Smooth muscle cell (in vitro differentiated cells): ENCODE measurements around the gene TPPP. TPM values are rescaled to one million over a fixed set of nuclear protein-coding genes. Genes with fewer than 3 reads are reported as not detected.
"Not testable (repeated sequence)": the region's sequence is repeated elsewhere in the genome, so short reads cannot be mapped to it uniquely, and the experiment has no call there.

Experiments
- DNase-seq: peaks from one replicate; lab custom pipeline; 2025; ENCODE audit not compliant: unreplicated experiment; lab: John Stamatoyannopoulos, UW
- H2AFZ ChIP-seq: fragments of 200-600 bp; sonication (generic); 2 replicates; pipeline ENCODE4 v1.6.0; 2016; ENCODE audit warnings: antibody characterized with exemption, low read depth, mild to moderate bottlenecking
- H3F3A ChIP-seq: fragments of 200-600 bp; sonication (generic); 2 replicates; pipeline ENCODE4 v1.6.0; 2017; ENCODE audit warnings: antibody characterized with exemption, low read depth
- H3K27ac ChIP-seq: fragments of 200-600 bp; sonication (generic); 2 replicates; pipeline ENCODE4 v1.5.1; 2016; ENCODE audit warnings: low read depth, mild to moderate bottlenecking
- H3K27me3 ChIP-seq: fragments of 200-600 bp; sonication (generic); 2 replicates; pipeline ENCODE4 v1.6.1; 2016; ENCODE audit warnings: low read depth, mild to moderate bottlenecking
- H3K36me3 ChIP-seq: fragments of 200-600 bp; sonication (generic); 2 replicates; pipeline ENCODE4 v1.5.1; 2016; ENCODE audit warnings: low read depth
- H3K4me1 ChIP-seq: fragments of 200-600 bp; sonication (generic); 2 replicates; pipeline ENCODE4 v1.5.1; 2016; ENCODE audit warnings: low read depth
- H3K4me2 ChIP-seq: fragments of 200-600 bp; sonication (generic); 2 replicates; pipeline ENCODE4 v1.6.0; 2016; ENCODE audit warnings: mild to moderate bottlenecking
- H3K4me3 ChIP-seq: fragments of 200-600 bp; sonication (generic); 2 replicates; pipeline ENCODE4 v1.5.1; 2016; ENCODE audit warnings: mild to moderate bottlenecking
- H3K79me2 ChIP-seq: fragments of 200-600 bp; sonication (generic); 2 replicates; pipeline ENCODE4 v1.6.0; 2016; ENCODE audit warnings: low read depth, mild to moderate bottlenecking
- H3K9ac ChIP-seq: fragments of 200-600 bp; sonication (generic); 2 replicates; pipeline ENCODE4 v1.6.0; 2016; ENCODE audit warnings: low read depth
- H3K9me3 ChIP-seq: fragments of 200-600 bp; sonication (generic); replicated peaks from 2 replicates; pipeline ENCODE4 v1.5.1; 2016; ENCODE audit warnings: low read depth
- H4K20me1 ChIP-seq: fragments of 200-600 bp; sonication (generic); 2 replicates; pipeline ENCODE4 v1.6.0; 2016; ENCODE audit warnings: low read depth
- WGBS: methylation state at CpG from one replicate; pipeline ENCODE4 v1.1.7; 2016; ENCODE audit warnings: low lambda C conversion rate; 5-methylcytosine and 5-hydroxymethylcytosine counted together
- polyA plus RNA-seq: library from polyadenylated mRNA; unstranded; fragments of >200 nt; fragmentation: Nextera tagmentation; extraction: Ambion mirVana; gene quantifications from 2 replicates; pipeline ENCODE4 v1.2.1, GENCODE V29; 2016
- total RNA-seq: library from RNA; depleted of rRNA; stranded (reverse); fragments of >200 nt; gene quantifications from 2 replicates; pipeline ENCODE4 v1.2.3, GENCODE V29; 2014

The TPPP gene
- total and polyA plus RNA-seq, 2 experiments from 2014 or later: not detected

DNA sequence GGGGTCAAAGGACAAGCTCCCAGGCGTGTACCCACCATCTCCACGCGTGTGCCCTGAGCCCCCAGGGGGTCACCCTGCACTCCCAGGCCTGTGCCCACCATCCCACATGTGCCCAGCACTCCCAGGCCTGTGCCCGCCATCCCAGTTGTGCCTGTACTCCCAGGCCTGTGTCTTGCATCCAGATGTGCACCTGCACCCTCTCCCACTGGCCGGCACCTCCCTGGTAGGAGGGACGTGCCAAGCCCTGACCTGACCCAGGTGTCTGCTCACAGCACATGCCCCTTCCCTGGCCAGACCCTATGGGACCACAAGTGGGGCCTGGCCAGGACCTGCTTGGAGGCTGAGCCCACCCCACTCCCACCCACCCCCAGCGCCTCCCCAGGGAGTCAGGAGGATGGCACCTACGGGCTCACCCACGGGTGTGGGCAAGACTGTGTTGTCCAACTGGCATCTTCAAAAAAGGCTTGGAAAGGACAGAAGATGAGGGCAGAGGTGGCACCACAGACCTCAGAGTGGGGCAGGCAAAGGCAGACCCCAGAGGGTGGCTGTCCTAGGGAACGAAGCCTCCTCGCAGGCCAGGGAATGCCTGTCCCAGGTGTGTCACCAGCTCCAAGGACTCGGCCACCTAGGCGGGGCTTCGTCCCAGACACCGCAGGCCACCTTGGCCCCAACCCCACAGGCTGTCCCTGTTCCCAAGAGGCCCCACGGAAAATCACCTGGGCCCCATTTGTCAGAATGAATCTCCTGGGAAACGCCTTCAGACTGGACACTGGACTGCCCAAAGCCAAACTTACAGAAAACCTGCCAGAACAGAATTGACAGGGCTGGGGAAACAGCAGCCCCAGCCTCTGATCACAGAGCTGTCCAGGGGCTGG is 11.6 kb downstream of the TPPP start:
- H3K4me2 ChIP-seq, H4K20me1 ChIP-seq, H3K9ac ChIP-seq, H3K79me2 ChIP-seq, H3K27ac ChIP-seq, H2AFZ ChIP-seq, H3K4me3 ChIP-seq, H3K4me1 ChIP-seq, H3K27me3 ChIP-seq, H3F3A ChIP-seq, H3K36me3 ChIP-seq, H3K9me3 ChIP-seq, DNase-seq: not testable (repeated sequence)
- 89% methylated on average over 15 of the region's 17 CpGs for WGBS

DNA sequence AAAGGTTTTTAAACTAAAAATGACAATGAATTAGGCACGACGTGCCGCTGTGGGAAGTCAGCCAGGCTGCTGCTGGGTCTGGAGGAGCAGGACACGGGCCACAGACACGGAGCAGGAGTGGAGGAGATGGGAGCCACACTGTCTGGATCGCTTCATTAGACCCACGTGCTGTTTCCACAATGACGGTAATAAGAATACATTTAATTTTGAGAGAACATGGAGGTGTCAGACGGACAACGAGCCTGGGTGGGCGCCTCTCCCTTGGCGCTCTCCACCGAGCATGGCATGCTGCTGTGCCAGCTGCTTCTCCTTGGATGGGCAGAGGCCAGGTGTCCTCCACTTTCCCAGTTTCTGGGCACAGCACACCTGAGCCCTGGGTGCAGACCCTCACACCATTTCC is 12.3 kb downstream of the TPPP start:
- H3K27ac ChIP-seq, H3K79me2 ChIP-seq, H3K9ac ChIP-seq, H3K9me3 ChIP-seq, H2AFZ ChIP-seq, H3K36me3 ChIP-seq, DNase-seq, H3K4me2 ChIP-seq, H3K4me1 ChIP-seq, H3F3A ChIP-seq, H3K4me3 ChIP-seq, H4K20me1 ChIP-seq, H3K27me3 ChIP-seq: not testable (repeated sequence)
- 95% methylated on average over 13 of the region's 13 CpGs for WGBS

DNA sequence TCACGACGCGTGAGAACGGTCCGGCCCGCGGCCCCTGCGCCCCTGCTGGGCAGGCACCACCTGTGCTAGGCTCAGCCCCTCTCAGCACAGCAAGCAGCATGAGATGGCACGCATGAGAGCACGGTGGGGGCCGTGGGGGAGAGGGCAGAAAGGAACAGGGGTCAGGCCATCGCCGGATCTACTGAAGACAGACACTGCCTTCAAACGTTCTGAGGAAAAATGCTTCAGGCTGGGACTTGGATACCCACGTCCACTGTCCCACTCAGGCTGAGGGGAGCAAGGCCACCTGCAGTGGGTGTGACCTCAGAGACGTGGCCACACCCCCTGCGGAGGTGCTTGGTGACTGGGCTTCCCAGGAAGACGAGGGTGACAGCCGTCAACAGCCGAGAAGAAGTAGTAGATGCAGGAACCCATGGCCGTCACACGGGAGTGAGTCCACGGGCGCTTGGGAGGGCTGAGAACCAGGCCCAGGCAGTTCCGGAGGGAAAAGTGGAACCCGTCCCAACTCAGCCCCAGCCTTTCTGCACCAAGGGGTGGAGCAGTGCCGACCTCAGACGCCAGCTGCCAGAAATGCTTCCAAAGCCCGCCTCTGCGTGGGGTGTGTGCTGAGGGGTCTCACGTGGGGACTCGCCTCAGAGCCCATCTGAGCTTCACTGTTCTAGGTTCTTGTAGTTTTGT is 12.9 kb downstream of the TPPP start:
- H4K20me1 ChIP-seq, H3K27ac ChIP-seq, H3K9me3 ChIP-seq, H3K9ac ChIP-seq, H2AFZ ChIP-seq, H3K4me2 ChIP-seq, H3K4me1 ChIP-seq, H3K79me2 ChIP-seq, H3K27me3 ChIP-seq, H3F3A ChIP-seq, DNase-seq, H3K4me3 ChIP-seq, H3K36me3 ChIP-seq: not testable (repeated sequence)
- WGBS: 94% methylated on average over 4 of the region's 32 CpGs

GRCh38 chr5:679166-679895 is 13.8 kb downstream of the TPPP start:
- H3F3A ChIP-seq, H3K9ac ChIP-seq, H3K9me3 ChIP-seq, H3K79me2 ChIP-seq, H3K27ac ChIP-seq, H4K20me1 ChIP-seq, DNase-seq, H3K27me3 ChIP-seq, H3K4me1 ChIP-seq, H3K4me2 ChIP-seq, H2AFZ ChIP-seq, H3K36me3 ChIP-seq, H3K4me3 ChIP-seq: not testable (repeated sequence)
- WGBS: 82% methylated on average over 13 of the region's 17 CpGs

GRCh38 chr5:678521-678920 is 14.6 kb downstream of the TPPP start:
- not testable (repeated sequence) for H3K36me3 ChIP-seq, DNase-seq, H3K27ac ChIP-seq, H3K9ac ChIP-seq, H3F3A ChIP-seq, H3K9me3 ChIP-seq, H3K4me1 ChIP-seq, H3K79me2 ChIP-seq, H3K4me3 ChIP-seq, H3K27me3 ChIP-seq, H4K20me1 ChIP-seq, H3K4me2 ChIP-seq, H2AFZ ChIP-seq
- WGBS: 95% methylated on average over 14 of the region's 16 CpGs
